GM19239 (cell line): ENCODE data around the gene NRIP2.
A peak's percentile ranks its signal among the peaks of the same experiment; 100 is the strongest.

ENCODE experiments used
- DNase-seq: peaks from one replicate; pipeline ENCODE4 v3.0.0; 2011; ENCODE audit warnings: low spot score; ENCODE audit not compliant: insufficient read length
- FAIRE-seq: peaks from 2 replicates; lab custom pipeline; 2011; peaks lifted over from hg19 to GRCh38; lab: Jason Lieb, UNC

NRIP2 gene

GRCh38 chr12:2812290-2813213 lies 22.3 kb downstream of the NRIP2 start, which contains the start of gene ITFG2:
Gene ITFG2 (plus strand): TSS chr12:2812668. CDS start chr12:2812761, 93 bp downstream.
- peak; percentile 87 for DNase-seq
- peak; percentile 97 for FAIRE-seq

- DNase-seq, result no peak
- FAIRE-seq, result no peak
Observed at GRCh38 chr12:2811801-2812200, 23.0 kb downstream of the NRIP2 start.

- FAIRE-seq, result no peak
- no peak for DNase-seq
Observed at GRCh38 chr12:2806700-2807099, 28.1 kb downstream of the NRIP2 start.

- no peak for FAIRE-seq
- DNase-seq, result no peak
Observed at GRCh38 chr12:2805143-2805520, 29.7 kb downstream of the NRIP2 start.

GRCh38 chr12:2804393-2805142 lies 30.3 kb downstream of the NRIP2 start:
- no peak for FAIRE-seq

GRCh38 chr12:2803635-2804392 lies 31.0 kb downstream of the NRIP2 start:
- FAIRE-seq (no peak), DNase-seq (no peak)

More at GRCh38 chr12:2804393-2805142, 30.3 kb downstream of the NRIP2 start:
- DNase-seq, result no peak

- no peak for FAIRE-seq
- DNase-seq, result no peak
Observed at GRCh38 chr12:2801044-2801783, 33.6 kb downstream of the NRIP2 start.

- no peak for FAIRE-seq
- DNase-seq, result no peak
Observed at GRCh38 chr12:2800046-2800570, 34.7 kb downstream of the NRIP2 start.

- DNase-seq, result no peak
- FAIRE-seq, result no peak
Observed at GRCh38 chr12:2797721-2798418, 37.0 kb downstream of the NRIP2 start.

GRCh38 chr12:2796187-2796666 lies 38.6 kb downstream of the NRIP2 start:
- DNase-seq (no peak), FAIRE-seq (no peak)

GRCh38 chr12:2795291-2796186 lies 39.3 kb downstream of the NRIP2 start:
- FAIRE-seq, result peak; percentile 66
- DNase-seq, result peak; percentile 97

GRCh38 chr12:2794736-2795289 lies 40.0 kb downstream of the NRIP2 start, which contains the start of gene FKBP4:
Gene FKBP4 (plus strand): TSS chr12:2794970. CDS start chr12:2795140, 170 bp downstream.
- FAIRE-seq (peak; percentile 92), DNase-seq (peak; percentile 97)

GRCh38 chr12:2794191-2794735 lies 40.6 kb downstream of the NRIP2 start:
- FAIRE-seq (no peak), DNase-seq (no peak)

GRCh38 chr12:2793561-2793960 lies 41.3 kb downstream of the NRIP2 start:
- FAIRE-seq (no peak), DNase-seq (no peak)

- DNase-seq, result no peak
- no peak for FAIRE-seq
Observed at GRCh38 chr12:2792671-2793500, 41.9 kb downstream of the NRIP2 start.

- no peak for DNase-seq
- no peak for FAIRE-seq
Observed at GRCh38 chr12:2791089-2791488, 43.7 kb downstream of the NRIP2 start.
